Measurements from ENCODE around the gene DDHD1. TPM values are rescaled to one million over a fixed set of nuclear protein-coding genes. Genes with fewer than 3 reads are reported as not detected.

DDHD1 gene
- total RNA-seq, 1 experiment from 2014 or later: 20.0 TPM

DNA sequence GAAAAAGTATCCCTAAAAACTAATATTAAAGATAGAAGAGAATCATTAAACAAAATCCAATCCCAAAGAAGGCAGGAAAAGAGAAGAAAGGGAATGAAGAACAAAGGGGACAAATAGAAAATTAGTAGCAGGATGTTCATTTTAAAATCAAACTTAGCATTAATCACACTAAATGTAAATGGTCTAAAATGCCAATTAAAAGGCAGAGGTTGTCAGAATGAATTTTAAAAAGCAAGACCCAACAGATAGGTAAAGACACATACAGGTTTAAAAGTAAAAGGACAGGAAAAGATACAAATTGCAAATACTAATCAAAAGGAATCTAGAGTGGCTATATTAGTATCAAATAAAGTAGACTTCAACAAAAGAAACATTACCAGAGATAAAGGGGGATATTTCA lies 12.5 kb downstream of the DDHD1 start (continued):
- TF ChIP-seq, protein P1, sequence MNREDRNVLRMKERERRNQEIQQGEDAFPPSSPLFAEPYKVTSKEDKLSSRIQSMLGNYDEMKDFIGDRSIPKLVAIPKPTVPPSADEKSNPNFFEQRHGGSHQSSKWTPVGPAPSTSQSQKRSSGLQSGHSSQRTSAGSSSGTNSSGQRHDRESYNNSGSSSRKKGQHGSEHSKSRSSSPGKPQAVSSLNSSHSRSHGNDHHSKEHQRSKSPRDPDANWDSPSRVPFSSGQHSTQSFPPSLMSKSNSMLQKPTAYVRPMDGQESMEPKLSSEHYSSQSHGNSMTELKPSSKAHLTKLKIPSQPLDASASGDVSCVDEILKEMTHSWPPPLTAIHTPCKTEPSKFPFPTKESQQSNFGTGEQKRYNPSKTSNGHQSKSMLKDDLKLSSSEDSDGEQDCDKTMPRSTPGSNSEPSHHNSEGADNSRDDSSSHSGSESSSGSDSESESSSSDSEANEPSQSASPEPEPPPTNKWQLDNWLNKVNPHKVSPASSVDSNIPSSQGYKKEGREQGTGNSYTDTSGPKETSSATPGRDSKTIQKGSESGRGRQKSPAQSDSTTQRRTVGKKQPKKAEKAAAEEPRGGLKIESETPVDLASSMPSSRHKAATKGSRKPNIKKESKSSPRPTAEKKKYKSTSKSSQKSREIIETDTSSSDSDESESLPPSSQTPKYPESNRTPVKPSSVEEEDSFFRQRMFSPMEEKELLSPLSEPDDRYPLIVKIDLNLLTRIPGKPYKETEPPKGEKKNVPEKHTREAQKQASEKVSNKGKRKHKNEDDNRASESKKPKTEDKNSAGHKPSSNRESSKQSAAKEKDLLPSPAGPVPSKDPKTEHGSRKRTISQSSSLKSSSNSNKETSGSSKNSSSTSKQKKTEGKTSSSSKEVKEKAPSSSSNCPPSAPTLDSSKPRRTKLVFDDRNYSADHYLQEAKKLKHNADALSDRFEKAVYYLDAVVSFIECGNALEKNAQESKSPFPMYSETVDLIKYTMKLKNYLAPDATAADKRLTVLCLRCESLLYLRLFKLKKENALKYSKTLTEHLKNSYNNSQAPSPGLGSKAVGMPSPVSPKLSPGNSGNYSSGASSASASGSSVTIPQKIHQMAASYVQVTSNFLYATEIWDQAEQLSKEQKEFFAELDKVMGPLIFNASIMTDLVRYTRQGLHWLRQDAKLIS (CRISPR knock-in tag; IDR thresholded peaks at IDR 0.05; ENCODE audit: borderline replicate concordance): no peak
- no peak for TF ChIP-seq IRF2 (CRISPR knock-in tag; IDR thresholded peaks at IDR 0.05; ENCODE audit: borderline replicate concordance, low read depth)
- no peak for TF ChIP-seq ZNF416 (CRISPR knock-in tag; IDR thresholded peaks at IDR 0.05)
- TF ChIP-seq, protein P2, sequence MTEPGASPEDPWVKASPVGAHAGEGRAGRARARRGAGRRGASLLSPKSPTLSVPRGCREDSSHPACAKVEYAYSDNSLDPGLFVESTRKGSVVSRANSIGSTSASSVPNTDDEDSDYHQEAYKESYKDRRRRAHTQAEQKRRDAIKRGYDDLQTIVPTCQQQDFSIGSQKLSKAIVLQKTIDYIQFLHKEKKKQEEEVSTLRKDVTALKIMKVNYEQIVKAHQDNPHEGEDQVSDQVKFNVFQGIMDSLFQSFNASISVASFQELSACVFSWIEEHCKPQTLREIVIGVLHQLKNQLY (CRISPR knock-in tag; IDR thresholded peaks at IDR 0.05): no peak
- no peak for TF ChIP-seq HMGA2 (CRISPR knock-in tag; IDR thresholded peaks at IDR 0.05)
- TF ChIP-seq, protein P3, sequence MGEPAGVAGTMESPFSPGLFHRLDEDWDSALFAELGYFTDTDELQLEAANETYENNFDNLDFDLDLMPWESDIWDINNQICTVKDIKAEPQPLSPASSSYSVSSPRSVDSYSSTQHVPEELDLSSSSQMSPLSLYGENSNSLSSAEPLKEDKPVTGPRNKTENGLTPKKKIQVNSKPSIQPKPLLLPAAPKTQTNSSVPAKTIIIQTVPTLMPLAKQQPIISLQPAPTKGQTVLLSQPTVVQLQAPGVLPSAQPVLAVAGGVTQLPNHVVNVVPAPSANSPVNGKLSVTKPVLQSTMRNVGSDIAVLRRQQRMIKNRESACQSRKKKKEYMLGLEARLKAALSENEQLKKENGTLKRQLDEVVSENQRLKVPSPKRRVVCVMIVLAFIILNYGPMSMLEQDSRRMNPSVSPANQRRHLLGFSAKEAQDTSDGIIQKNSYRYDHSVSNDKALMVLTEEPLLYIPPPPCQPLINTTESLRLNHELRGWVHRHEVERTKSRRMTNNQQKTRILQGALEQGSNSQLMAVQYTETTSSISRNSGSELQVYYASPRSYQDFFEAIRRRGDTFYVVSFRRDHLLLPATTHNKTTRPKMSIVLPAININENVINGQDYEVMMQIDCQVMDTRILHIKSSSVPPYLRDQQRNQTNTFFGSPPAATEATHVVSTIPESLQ (CRISPR knock-in tag; IDR thresholded peaks at IDR 0.05): no peak
- TF ChIP-seq, protein P4, sequence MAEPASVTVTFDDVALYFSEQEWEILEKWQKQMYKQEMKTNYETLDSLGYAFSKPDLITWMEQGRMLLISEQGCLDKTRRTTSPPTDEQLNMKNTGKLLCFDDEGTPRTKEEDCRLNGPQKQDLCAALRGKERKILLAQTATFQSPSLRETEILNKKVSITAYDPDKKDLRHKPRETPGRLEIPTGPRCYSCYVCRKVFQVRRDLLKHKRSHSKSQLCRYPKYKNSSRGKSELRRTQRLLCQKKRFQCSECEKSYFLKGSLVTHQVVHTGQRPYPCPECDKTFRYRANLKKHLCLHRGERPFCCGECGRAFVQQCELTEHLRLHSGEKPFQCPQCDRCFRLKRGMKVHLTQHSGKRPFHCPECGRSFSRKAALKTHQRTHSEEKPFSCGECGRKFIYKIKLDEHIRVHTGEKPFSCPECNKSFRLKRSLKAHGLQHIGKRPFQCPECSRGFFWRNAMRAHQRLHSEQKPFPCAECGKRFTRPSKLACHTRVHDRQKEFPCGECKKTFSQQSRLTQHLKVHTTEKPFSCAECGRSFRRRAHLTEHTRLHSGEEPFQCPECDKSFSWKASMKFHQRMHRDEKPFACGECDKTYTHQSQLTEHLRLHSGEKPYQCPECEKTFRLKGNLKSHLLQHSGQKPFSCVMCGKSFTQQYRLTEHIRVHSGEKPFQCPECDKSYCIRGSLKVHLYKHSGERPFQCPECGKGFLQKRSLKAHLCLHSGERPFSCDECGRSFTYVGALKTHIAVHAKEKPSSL (CRISPR knock-in tag; conservative IDR thresholded peaks at IDR 0.05): no peak
- TF ChIP-seq TP53 (CRISPR knock-in tag; IDR thresholded peaks at IDR 0.05): no peak
- TF ChIP-seq GTF2I (CRISPR knock-in tag; conservative IDR thresholded peaks at IDR 0.05): no peak
- TF ChIP-seq ZNF671 (CRISPR knock-in tag; IDR thresholded peaks at IDR 0.05): no peak

DNA sequence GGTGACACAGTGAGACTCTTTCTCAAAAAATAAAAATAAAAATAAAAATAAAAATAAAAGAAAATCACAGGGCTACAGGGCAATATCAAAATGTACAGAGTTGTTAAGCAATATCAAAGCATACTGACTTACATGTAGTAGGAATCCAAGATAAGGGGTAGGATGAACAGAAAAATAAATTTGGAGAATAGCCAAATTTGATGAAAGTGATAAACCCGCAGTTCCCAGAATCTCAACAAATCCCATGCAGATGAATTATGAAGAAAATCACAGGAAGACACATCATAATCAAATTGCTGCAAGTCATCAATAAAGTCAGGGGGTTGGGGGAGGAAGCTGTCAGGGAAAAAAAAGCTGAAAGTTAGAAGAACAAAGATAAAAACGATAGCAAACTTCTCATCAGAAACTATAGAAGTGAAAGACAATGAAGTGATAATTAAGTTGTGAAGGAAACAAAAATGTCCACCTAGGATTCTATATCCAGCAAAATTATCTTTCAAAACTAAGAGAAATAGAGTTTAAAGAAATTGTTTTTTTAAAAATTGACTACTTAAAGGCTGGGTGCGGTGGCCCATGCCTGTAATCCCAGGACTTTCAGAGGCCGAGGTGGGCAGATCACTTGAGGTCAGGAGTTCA lies 15.4 kb downstream of the DDHD1 start:
- CTCF ChIA-PET: no interaction called here
- POLR2A ChIA-PET: no interaction called here
- no peak for ATAC-seq
- H3K27me3 Mint-ChIP-seq (ENCODE audit: low read depth): no peaks in the 10 kb centered on the region; the same call in 1 of the 2 replicates
- no peak overlapping the region for H3K4me3 Mint-ChIP-seq
- no peak for DNase-seq (ENCODE audit: low spot score)
- H3K36me3 Mint-ChIP-seq: peaks cover 39% of the 10 kb centered on the region
- peaks cover 36% of the 10 kb centered on the region for H3K9me3 Mint-ChIP-seq
- no peak overlapping the region for H3K27ac Mint-ChIP-seq
- peaks cover 6% of the 10 kb centered on the region for H3K4me1 Mint-ChIP-seq
- TF ChIP-seq OVOL2 (CRISPR knock-in tag; IDR thresholded peaks at IDR 0.05; ENCODE audit: borderline replicate concordance): no peak
- TF ChIP-seq, protein P1 (CRISPR knock-in tag; IDR thresholded peaks at IDR 0.05; ENCODE audit: borderline replicate concordance): no peak
- TF ChIP-seq, protein P5, sequence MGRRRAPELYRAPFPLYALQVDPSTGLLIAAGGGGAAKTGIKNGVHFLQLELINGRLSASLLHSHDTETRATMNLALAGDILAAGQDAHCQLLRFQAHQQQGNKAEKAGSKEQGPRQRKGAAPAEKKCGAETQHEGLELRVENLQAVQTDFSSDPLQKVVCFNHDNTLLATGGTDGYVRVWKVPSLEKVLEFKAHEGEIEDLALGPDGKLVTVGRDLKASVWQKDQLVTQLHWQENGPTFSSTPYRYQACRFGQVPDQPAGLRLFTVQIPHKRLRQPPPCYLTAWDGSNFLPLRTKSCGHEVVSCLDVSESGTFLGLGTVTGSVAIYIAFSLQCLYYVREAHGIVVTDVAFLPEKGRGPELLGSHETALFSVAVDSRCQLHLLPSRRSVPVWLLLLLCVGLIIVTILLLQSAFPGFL (CRISPR knock-in tag; IDR thresholded peaks at IDR 0.05; ENCODE audit: borderline replicate concordance): no peak
- TF ChIP-seq, protein P6, sequence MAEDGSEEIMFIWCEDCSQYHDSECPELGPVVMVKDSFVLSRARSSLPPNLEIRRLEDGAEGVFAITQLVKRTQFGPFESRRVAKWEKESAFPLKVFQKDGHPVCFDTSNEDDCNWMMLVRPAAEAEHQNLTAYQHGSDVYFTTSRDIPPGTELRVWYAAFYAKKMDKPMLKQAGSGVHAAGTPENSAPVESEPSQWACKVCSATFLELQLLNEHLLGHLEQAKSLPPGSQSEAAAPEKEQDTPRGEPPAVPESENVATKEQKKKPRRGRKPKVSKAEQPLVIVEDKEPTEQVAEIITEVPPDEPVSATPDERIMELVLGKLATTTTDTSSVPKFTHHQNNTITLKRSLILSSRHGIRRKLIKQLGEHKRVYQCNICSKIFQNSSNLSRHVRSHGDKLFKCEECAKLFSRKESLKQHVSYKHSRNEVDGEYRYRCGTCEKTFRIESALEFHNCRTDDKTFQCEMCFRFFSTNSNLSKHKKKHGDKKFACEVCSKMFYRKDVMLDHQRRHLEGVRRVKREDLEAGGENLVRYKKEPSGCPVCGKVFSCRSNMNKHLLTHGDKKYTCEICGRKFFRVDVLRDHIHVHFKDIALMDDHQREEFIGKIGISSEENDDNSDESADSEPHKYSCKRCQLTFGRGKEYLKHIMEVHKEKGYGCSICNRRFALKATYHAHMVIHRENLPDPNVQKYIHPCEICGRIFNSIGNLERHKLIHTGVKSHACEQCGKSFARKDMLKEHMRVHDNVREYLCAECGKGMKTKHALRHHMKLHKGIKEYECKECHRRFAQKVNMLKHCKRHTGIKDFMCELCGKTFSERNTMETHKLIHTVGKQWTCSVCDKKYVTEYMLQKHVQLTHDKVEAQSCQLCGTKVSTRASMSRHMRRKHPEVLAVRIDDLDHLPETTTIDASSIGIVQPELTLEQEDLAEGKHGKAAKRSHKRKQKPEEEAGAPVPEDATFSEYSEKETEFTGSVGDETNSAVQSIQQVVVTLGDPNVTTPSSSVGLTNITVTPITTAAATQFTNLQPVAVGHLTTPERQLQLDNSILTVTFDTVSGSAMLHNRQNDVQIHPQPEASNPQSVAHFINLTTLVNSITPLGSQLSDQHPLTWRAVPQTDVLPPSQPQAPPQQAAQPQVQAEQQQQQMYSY (CRISPR knock-in tag; IDR thresholded peaks at IDR 0.05): no peak
- TF ChIP-seq, protein P7, sequence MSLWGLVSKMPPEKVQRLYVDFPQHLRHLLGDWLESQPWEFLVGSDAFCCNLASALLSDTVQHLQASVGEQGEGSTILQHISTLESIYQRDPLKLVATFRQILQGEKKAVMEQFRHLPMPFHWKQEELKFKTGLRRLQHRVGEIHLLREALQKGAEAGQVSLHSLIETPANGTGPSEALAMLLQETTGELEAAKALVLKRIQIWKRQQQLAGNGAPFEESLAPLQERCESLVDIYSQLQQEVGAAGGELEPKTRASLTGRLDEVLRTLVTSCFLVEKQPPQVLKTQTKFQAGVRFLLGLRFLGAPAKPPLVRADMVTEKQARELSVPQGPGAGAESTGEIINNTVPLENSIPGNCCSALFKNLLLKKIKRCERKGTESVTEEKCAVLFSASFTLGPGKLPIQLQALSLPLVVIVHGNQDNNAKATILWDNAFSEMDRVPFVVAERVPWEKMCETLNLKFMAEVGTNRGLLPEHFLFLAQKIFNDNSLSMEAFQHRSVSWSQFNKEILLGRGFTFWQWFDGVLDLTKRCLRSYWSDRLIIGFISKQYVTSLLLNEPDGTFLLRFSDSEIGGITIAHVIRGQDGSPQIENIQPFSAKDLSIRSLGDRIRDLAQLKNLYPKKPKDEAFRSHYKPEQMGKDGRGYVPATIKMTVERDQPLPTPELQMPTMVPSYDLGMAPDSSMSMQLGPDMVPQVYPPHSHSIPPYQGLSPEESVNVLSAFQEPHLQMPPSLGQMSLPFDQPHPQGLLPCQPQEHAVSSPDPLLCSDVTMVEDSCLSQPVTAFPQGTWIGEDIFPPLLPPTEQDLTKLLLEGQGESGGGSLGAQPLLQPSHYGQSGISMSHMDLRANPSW (CRISPR knock-in tag; conservative IDR thresholded peaks at IDR 0.05; ENCODE audit: low read depth): no peak
